ENCODE data around the gene TMEM184A.

- no peak for TF ChIP-seq POLR2A (IDR thresholded peaks at IDR 0.05)
- TF ChIP-seq CTCF (IDR thresholded peaks at IDR 0.05) = no peak
These were observed 42.3 kb downstream of the TMEM184A start for GRCh38 chr7:1513657-1514095.

All from thyroid gland (tissue), 4 donors.